ENCODE data around the gene C18orf63. TPM values are rescaled to one million over a fixed set of nuclear protein-coding genes. Genes with fewer than 3 reads are reported as not detected.
A peak's percentile ranks its signal among the peaks of the same experiment; 100 is the strongest.

The C18orf63 gene
- total RNA-seq, 2 donors from 2014 or later: not detected

GRCh38 chr18:74303306-74303705 is 12.3 kb upstream of the C18orf63 start:
- Histone ChIP-seq H3K4me1 (no peaks in the 10 kb centered on the region), H3K4me3 (no peak overlapping the region), H3K27ac (no peak overlapping the region), H3K9me3 (no peaks in the 10 kb centered on the region), H3K27me3 (no peaks in the 10 kb centered on the region), H3K36me3 (no peaks in the 10 kb centered on the region)
- TF ChIP-seq CTCF (IDR thresholded peaks at IDR 0.05): no peak
- no peak for DNase-seq (ENCODE audit: low spot score)

- Histone ChIP-seq H3K9me3 (no peaks in the 10 kb centered on the region), H3K4me1 (no peaks in the 10 kb centered on the region), H3K36me3 (no peaks in the 10 kb centered on the region), H3K27ac (no peak overlapping the region), H3K27me3 (no peaks in the 10 kb centered on the region), H3K4me3 (no peak overlapping the region)
- DNase-seq (ENCODE audit: low spot score): no peak
- TF ChIP-seq CTCF (IDR thresholded peaks at IDR 0.05): no peak
These were observed 11.7 kb upstream of the C18orf63 start for GRCh38 chr18:74303936-74304335.

- Histone ChIP-seq H3K27me3 (no peaks in the 10 kb centered on the region), H3K4me1 (peaks cover 0 to 5% of the 10 kb centered on the region in 2 donors), H3K4me3 (no peak overlapping the region), H3K27ac (no peak overlapping the region), H3K9me3 (no peaks in the 10 kb centered on the region), H3K36me3 (no peaks in the 10 kb centered on the region)
- TF ChIP-seq CTCF (IDR thresholded peaks at IDR 0.05): peak in 1 of 2 donors; percentile 27
- DNase-seq (ENCODE audit: low spot score): no peak
These were observed 5.2 kb upstream of the C18orf63 start for GRCh38 chr18:74310411-74310810.

- DNase-seq (ENCODE audit: low spot score): no peak
- H3K4me3 ChIP-seq: no peak overlapping the region
- H3K36me3 ChIP-seq: no peaks in the 10 kb centered on the region
- no peaks in the 10 kb centered on the region for H3K9me3 ChIP-seq
- no peaks in the 10 kb centered on the region for H3K27me3 ChIP-seq
- H3K27ac ChIP-seq: no peak overlapping the region
- no peak for TF ChIP-seq CTCF (IDR thresholded peaks at IDR 0.05)
- peaks cover 0 to 5% of the 10 kb centered on the region in 2 donors for H3K4me1 ChIP-seq
These were observed 4.6 kb upstream of the C18orf63 start for GRCh38 chr18:74311000-74311399.

- Histone ChIP-seq H3K27me3 (no peaks in the 10 kb centered on the region), H3K36me3 (no peaks in the 10 kb centered on the region), H3K4me1 (peaks cover 0 to 5% of the 10 kb centered on the region in 2 donors), H3K9me3 (no peaks in the 10 kb centered on the region), H3K4me3 (no peak overlapping the region), H3K27ac (no peak overlapping the region)
- no peak for TF ChIP-seq CTCF (IDR thresholded peaks at IDR 0.05)
- no peak for DNase-seq (ENCODE audit: low spot score)
These were observed 728 bp upstream of the C18orf63 start for GRCh38 chr18:74314759-74315463.

Measured in right atrium auricular region (tissue), 2 donors.